KMS-11 (cell line): Measurements from ENCODE around the gene EFR3B.

Experiments
- H2AFZ ChIP-seq: fragments of 200-600 bp; sonication (generic); 2 replicates; pipeline ENCODE4 v1.6.1; 2016; ENCODE audit warnings: antibody characterized with exemption, mixed run types, low read depth
- H3K27ac ChIP-seq: fragments of 200-600 bp; sonication (generic); 2 replicates; pipeline ENCODE4 v1.6.1; 2016; ENCODE audit warnings: mild to moderate bottlenecking, mixed run types
- H3K27me3 ChIP-seq: fragments of 200-600 bp; sonication (generic); 2 replicates; pipeline ENCODE4 v1.6.1; 2017; ENCODE audit warnings: mild to moderate bottlenecking, low read depth, mixed run types, moderate library complexity; ENCODE audit not compliant: insufficient read depth
- H3K36me3 ChIP-seq: fragments of 200-600 bp; sonication (generic); 2 replicates; pipeline ENCODE4 v1.6.1; 2017; ENCODE audit warnings: mild to moderate bottlenecking, mixed run types; ENCODE audit not compliant: insufficient read depth
- H3K4me1 ChIP-seq: fragments of 200-600 bp; sonication (generic); 2 replicates; pipeline ENCODE4 v1.6.1; 2016; ENCODE audit warnings: mild to moderate bottlenecking, low read depth, mixed run types; ENCODE audit not compliant: poor library complexity, severe bottlenecking
- H3K4me2 ChIP-seq: fragments of 200-600 bp; sonication (generic); 2 replicates; pipeline ENCODE4 v1.7.0; 2016; ENCODE audit warnings: mild to moderate bottlenecking, mixed run types
- H3K4me3 ChIP-seq: fragments of 200-600 bp; sonication (generic); IDR thresholded peaks from 2 replicates; pipeline ENCODE4 v1.6.1; 2017; ENCODE audit warnings: low read depth, low read length, mixed read lengths; ENCODE audit not compliant: insufficient read depth
- H3K79me2 ChIP-seq: fragments of 200-600 bp; sonication (generic); 2 replicates; pipeline ENCODE4 v1.6.1; 2016; ENCODE audit warnings: low read depth, mixed run types; ENCODE audit not compliant: insufficient read depth
- H3K9ac ChIP-seq: fragments of 200-600 bp; sonication (generic); 2 replicates; pipeline ENCODE4 v1.6.1; 2016; ENCODE audit warnings: mild to moderate bottlenecking, mixed run types
- H4K20me1 ChIP-seq: fragments of 200-600 bp; sonication (generic); 2 replicates; pipeline ENCODE4 v1.6.1; 2016; ENCODE audit warnings: mild to moderate bottlenecking, mixed run types; ENCODE audit not compliant: insufficient read depth
- TF ChIP-seq, protein P1 (sequence below): fragments of 200-600 bp; sonication (generic); conservative IDR thresholded peaks from 2 replicates; pipeline ENCODE4 v1.6.1; 2017; ENCODE audit warnings: low read depth, mild to moderate bottlenecking, antibody characterized with exemption, low read length, moderate library complexity, mixed read lengths

EFR3B gene

DNA sequence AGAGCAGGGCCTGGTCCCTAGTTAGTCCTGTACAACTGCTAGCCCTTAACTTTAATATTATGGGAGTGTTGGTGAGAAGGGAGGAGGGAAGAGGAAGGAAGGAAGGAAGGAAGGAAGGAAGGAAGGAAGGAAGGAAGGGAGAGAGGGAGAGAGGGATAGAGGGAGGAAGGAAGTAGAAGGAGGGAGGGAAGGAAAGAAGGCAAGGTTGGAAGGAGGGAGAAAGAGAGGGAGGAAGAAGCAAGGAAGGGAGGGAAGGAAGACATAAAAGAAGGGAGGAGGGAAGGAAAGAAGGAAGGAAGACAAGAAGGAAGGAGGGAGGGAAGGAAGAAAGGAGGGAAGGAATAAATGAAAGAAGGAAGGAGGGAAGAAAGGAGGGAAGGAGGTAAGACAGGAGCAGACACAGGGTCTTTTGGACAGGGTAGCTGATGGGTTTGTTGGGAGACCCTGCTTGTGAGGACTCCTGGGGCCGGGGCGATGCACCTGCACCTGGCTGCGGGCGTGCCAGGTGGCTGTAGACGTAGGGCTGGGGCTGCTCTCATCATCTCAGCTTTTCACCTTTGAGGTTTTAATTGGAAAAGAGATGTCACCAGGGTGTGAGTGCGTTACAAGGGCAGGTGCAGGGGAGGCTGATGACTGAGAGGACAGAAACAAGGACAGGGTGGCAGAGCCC, 132.5 kb downstream of the EFR3B start:
- H3K27me3 ChIP-seq = no peaks in the 10 kb centered on the region
- no peak overlapping the region for H2AFZ ChIP-seq
- no peaks in the 10 kb centered on the region for H3K4me1 ChIP-seq
- no peak overlapping the region for H3K27ac ChIP-seq
- no peaks in the 10 kb centered on the region for H4K20me1 ChIP-seq
- no peak overlapping the region for H3K4me3 ChIP-seq
- H3K9ac ChIP-seq = no peak overlapping the region
- TF ChIP-seq, protein P1, sequence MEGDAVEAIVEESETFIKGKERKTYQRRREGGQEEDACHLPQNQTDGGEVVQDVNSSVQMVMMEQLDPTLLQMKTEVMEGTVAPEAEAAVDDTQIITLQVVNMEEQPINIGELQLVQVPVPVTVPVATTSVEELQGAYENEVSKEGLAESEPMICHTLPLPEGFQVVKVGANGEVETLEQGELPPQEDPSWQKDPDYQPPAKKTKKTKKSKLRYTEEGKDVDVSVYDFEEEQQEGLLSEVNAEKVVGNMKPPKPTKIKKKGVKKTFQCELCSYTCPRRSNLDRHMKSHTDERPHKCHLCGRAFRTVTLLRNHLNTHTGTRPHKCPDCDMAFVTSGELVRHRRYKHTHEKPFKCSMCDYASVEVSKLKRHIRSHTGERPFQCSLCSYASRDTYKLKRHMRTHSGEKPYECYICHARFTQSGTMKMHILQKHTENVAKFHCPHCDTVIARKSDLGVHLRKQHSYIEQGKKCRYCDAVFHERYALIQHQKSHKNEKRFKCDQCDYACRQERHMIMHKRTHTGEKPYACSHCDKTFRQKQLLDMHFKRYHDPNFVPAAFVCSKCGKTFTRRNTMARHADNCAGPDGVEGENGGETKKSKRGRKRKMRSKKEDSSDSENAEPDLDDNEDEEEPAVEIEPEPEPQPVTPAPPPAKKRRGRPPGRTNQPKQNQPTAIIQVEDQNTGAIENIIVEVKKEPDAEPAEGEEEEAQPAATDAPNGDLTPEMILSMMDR = no peak
- H3K79me2 ChIP-seq = no peaks in the 10 kb centered on the region
- no peak overlapping the region for H3K4me2 ChIP-seq
- H3K36me3 ChIP-seq = no peaks in the 10 kb centered on the region

DNA sequence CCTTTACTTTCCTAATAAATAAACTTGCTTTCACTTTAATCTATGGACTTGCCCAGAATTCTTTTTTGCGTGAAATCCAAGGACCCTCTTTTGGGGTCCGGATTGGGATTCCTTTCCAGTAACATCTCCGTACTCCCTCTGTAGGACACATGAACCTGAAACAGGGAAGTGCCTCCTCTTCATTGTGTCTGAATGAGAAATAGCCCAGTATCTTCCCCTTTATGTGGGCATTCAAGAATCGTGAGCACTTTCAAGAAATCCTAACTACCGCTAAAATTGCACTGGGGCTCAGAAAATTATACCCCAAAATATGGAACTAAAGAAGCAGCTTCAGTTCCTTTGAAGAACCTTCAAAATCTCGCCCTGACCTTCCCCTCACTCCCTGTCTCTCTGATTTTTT, 134.3 kb downstream of the EFR3B start:
- H3K4me3 ChIP-seq = no peak overlapping the region
- no peak overlapping the region for H3K4me2 ChIP-seq
- TF ChIP-seq, protein P1 = no peak
- no peaks in the 10 kb centered on the region for H3K79me2 ChIP-seq
- H3K27ac ChIP-seq = no peak overlapping the region
- no peaks in the 10 kb centered on the region for H3K36me3 ChIP-seq
- H3K4me1 ChIP-seq = no peaks in the 10 kb centered on the region
- H2AFZ ChIP-seq = no peak overlapping the region
- no peaks in the 10 kb centered on the region for H3K27me3 ChIP-seq
- no peak overlapping the region for H3K9ac ChIP-seq
- no peaks in the 10 kb centered on the region for H4K20me1 ChIP-seq

DNA sequence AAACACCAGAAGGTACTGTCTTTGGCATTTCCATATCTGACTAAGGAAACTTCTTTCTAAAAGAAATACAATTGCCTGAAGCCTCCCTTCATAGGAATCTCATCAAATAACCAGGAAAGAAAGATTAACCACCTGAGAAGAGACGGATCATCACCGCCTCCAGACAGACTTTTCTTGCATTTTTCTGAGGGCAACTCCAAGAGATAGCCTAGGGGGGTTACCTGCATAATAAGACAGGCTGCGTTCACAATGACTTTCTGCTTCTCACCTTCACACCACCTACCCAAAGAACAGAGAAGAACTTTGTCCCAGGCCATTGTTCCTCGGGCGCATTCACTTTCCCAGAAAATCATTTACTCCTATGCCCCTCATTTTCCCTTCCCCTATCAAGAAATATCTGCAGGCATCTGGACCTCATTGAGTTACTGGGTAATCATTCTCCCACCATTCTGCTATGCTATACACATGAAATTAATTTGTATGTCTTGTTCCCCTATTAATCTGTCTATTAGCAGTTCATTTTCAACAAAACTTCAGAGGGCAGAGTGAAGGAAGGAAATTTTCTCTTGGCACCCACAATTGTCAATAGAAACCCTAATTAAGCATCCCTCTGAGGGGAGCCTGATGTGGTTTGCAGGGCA, 134.8 kb downstream of the EFR3B start:
- H4K20me1 ChIP-seq = no peaks in the 10 kb centered on the region
- no peaks in the 10 kb centered on the region for H3K27me3 ChIP-seq
- H3K4me1 ChIP-seq = no peaks in the 10 kb centered on the region
- no peak overlapping the region for H2AFZ ChIP-seq
- TF ChIP-seq, protein P1 = no peak
- H3K4me3 ChIP-seq = no peak overlapping the region
- H3K9ac ChIP-seq = no peak overlapping the region
- no peak overlapping the region for H3K27ac ChIP-seq
- no peaks in the 10 kb centered on the region for H3K36me3 ChIP-seq
- H3K79me2 ChIP-seq = no peaks in the 10 kb centered on the region
- H3K4me2 ChIP-seq = no peak overlapping the region

DNA sequence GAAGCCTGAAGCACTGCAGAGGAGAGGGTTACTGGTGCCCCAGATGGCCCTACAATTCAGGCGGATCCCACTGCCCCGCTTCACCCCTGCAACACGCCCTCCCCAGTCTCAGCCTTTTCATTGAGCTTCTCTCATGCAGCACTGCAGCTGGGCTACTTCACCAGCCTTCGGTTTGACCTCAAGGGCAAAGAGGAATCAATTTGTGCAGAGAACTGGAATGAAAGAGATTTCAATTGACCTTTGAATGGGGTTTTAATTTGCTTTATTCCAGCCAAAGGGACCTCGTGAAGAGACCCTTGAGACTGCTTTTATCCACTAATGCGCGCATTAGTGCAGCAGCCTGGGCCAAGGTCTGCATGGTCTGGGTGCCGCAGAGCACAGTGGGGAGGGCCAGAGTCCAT, 135.3 kb downstream of the EFR3B start:
- no peaks in the 10 kb centered on the region for H3K79me2 ChIP-seq
- H3K27ac ChIP-seq = no peak overlapping the region
- H3K36me3 ChIP-seq = no peaks in the 10 kb centered on the region
- TF ChIP-seq, protein P1 = no peak
- H3K27me3 ChIP-seq = no peaks in the 10 kb centered on the region
- no peak overlapping the region for H3K4me3 ChIP-seq
- H2AFZ ChIP-seq = no peak overlapping the region
- no peaks in the 10 kb centered on the region for H4K20me1 ChIP-seq
- no peaks in the 10 kb centered on the region for H3K4me1 ChIP-seq
- H3K9ac ChIP-seq = no peak overlapping the region
- no peak overlapping the region for H3K4me2 ChIP-seq
